Body of pancreas (tissue), 4 donors: ENCODE data around the gene SDS.

Experiments
- CTCF ChIP-seq, 7 experiments: fragments of 450-650 bp in 4 of 7; fragments of 200-600 bp in 3 of 7; sonication (generic) in 3 of 7; IDR thresholded peaks; one replicate each; pipeline ENCODE4 v1.5.1; 2016 to 2019; ENCODE audit warnings: antibody characterized with exemption in 7 of 7
- POLR2A ChIP-seq, 3 donors: fragments of 450-650 bp; IDR thresholded peaks; one replicate each; pipeline ENCODE4 v1.6.1; 2016; ENCODE audit warnings: antibody characterized with exemption in 3 of 3, mild to moderate bottlenecking in 2 of 3

- TF ChIP-seq POLR2A (IDR thresholded peaks at IDR 0.05) = no peak
- TF ChIP-seq CTCF (IDR thresholded peaks at IDR 0.05) = no peak
Observed at GRCh38 chr12:113453330-113453729, 49.6 kb upstream of the SDS start.
